ENCODE measurements around the gene ANKRD13D. TPM values are rescaled to one million over a fixed set of nuclear protein-coding genes. Genes with fewer than 3 reads are reported as not detected.

Gene ANKRD13D
- total and polyA plus RNA-seq, 2 experiments from 2014 or later: 20.3 to 30.8 TPM

DNA sequence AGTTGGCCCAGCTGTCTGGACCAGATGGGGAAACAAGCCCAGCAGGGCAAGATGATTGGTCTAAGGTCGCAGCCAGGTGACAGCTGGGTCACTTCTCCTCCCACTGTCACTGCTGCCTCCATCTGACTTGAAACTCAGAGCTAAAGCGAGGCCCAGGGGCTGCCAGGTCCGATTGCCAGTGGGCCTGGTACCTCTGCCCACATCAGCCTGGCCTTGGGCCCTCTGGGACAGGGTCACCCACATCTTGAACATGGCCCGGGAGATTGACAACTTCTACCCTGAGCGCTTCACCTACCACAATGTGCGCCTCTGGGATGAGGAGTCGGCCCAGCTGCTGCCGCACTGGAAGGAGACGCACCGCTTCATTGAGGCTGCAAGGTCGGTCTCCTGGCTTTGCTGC lies 20.1 kb downstream of the ANKRD13D start:
- Histone ChIP-seq H2AFZ (no peak overlapping the region), H3K4me1 (ENCODE audit: insufficient read depth) (peaks cover 3% of the 10 kb centered on the region; the same call in 1 of the 2 replicates), H3K27me3 (ENCODE audit: insufficient read depth) (no peaks in the 10 kb centered on the region), H3F3A (replicated peaks; ENCODE audit: low read depth) (no peaks in the 10 kb centered on the region), H3K9me2 (ENCODE audit: insufficient read depth) (no peaks in the 10 kb centered on the region), H3K79me2 (replicated peaks; ENCODE audit: insufficient read depth) (no peaks in the 10 kb centered on the region), H3K27ac (ENCODE audit: low read depth) (no peak overlapping the region), H4K20me1 (replicated peaks; ENCODE audit: insufficient read depth) (no peaks in the 10 kb centered on the region), H3K36me3 (ENCODE audit: insufficient read depth) (no peaks in the 10 kb centered on the region), H3K4me2 (no peak overlapping the region), H3K4me3 (no peak overlapping the region)
- ATAC-seq (no peak), DNase-seq (ENCODE audit: low spot score) (no peak)
- H3K36me3 Mint-ChIP-seq (ENCODE audit: low read depth): no peaks in the 10 kb centered on the region
- no peak overlapping the region for H3K4me3 Mint-ChIP-seq
- TF ChIP-seq EZH2 (IDR thresholded peaks at IDR 0.05; ENCODE audit: low read depth, unreplicated experiment) (no peak), CREB1 (CRISPR knock-in tag; IDR thresholded peaks at IDR 0.05; ENCODE audit: low read depth) (no peak), POLR2AphosphoS5 (IDR thresholded peaks at IDR 0.05; ENCODE audit: low read depth) (no peak), REST (IDR thresholded peaks at IDR 0.05; ENCODE audit: unreplicated experiment) (no peak), ZNF462 (CRISPR knock-in tag; IDR thresholded peaks at IDR 0.05) (no peak), EZH2phosphoT487 (IDR thresholded peaks at IDR 0.05; ENCODE audit: unreplicated experiment) (no peak)
- no peaks in the 10 kb centered on the region for H3K9me3 Mint-ChIP-seq
- no peaks in the 10 kb centered on the region; the same call in 2 of the 3 replicates for H3K4me1 Mint-ChIP-seq
- H3K27ac Mint-ChIP-seq: no peak overlapping the region
- peaks cover 13% of the 10 kb centered on the region for H3K27me3 Mint-ChIP-seq (ENCODE audit: insufficient read depth, low read depth, poor library complexity)
